ENCODE data around the gene VAMP5.
"Not testable (repeated sequence)": the region's sequence is repeated elsewhere in the genome, so short reads cannot be mapped to it uniquely, and the experiment has no call there.

Gene VAMP5

GRCh38 chr2:85601771-85602475 lies 17.7 kb downstream of the VAMP5 start:
- no peak for DNase-seq

- DNase-seq = peak; percentile 89
These were observed 18.4 kb downstream of the VAMP5 start, which contains the start of gene TMEM150A for GRCh38 chr2:85602476-85603234. Gene TMEM150A, minus strand, starts transcription at chr2:85602698. Its CDS starts 750 bp downstream, at chr2:85601948.

GRCh38 chr2:85604133-85604444 lies 19.9 kb downstream of the VAMP5 start:
- not testable (repeated sequence) for DNase-seq

GRCh38 chr2:85604568-85605339 lies 20.5 kb downstream of the VAMP5 start:
- DNase-seq = no peak

- DNase-seq = no peak
These were observed 21.3 kb downstream of the VAMP5 start for GRCh38 chr2:85605406-85606115.

GRCh38 chr2:85606116-85606455 lies 21.9 kb downstream of the VAMP5 start:
- no peak for DNase-seq

GRCh38 chr2:85607268-85608215 lies 23.3 kb downstream of the VAMP5 start:
- DNase-seq = no peak

- DNase-seq = no peak
These were observed 27.0 kb downstream of the VAMP5 start for GRCh38 chr2:85611217-85611704.

- DNase-seq = peak; percentile 85
These were observed 27.7 kb downstream of the VAMP5 start, which contains the start of gene C2orf68 for GRCh38 chr2:85611705-85612587. Gene C2orf68, minus strand, starts transcription at chr2:85612066. Its CDS starts 82 bp downstream, at chr2:85611984.

- no peak for DNase-seq
These were observed 29.7 kb downstream of the VAMP5 start for GRCh38 chr2:85613717-85614515.

- DNase-seq = not testable (repeated sequence)
These were observed 30.5 kb downstream of the VAMP5 start for GRCh38 chr2:85614757-85615156.

- no peak for DNase-seq
These were observed 31.1 kb downstream of the VAMP5 start for GRCh38 chr2:85615413-85615728.

- not testable (repeated sequence) for DNase-seq
These were observed 33.5 kb downstream of the VAMP5 start for GRCh38 chr2:85617723-85618122.

GRCh38 chr2:85619617-85620016 lies 35.4 kb downstream of the VAMP5 start:
- DNase-seq = no peak

- no peak for DNase-seq
These were observed 37.1 kb downstream of the VAMP5 start for GRCh38 chr2:85621338-85621737.

- no peak for DNase-seq
These were observed 39.8 kb downstream of the VAMP5 start for GRCh38 chr2:85623991-85624390.

- peak; percentile 21 for DNase-seq
These were observed 44.4 kb downstream of the VAMP5 start for GRCh38 chr2:85628658-85629057.

- no peak for DNase-seq
These were observed 47.1 kb downstream of the VAMP5 start for GRCh38 chr2:85631316-85631715.

- no peak for DNase-seq
These were observed 50.8 kb downstream of the VAMP5 start for GRCh38 chr2:85635011-85635410.

- no peak for DNase-seq
These were observed 51.4 kb downstream of the VAMP5 start for GRCh38 chr2:85635636-85636035.

Data from CD4-positive, alpha-beta T cell treated with Interleukin-4 for 4 hours (primary cell).